H7 (cell line): ENCODE measurements around the gene SNX15. TPM values are rescaled to one million over a fixed set of nuclear protein-coding genes. Genes with fewer than 3 reads are reported as not detected.

Source experiments
- DNase-seq: peaks from one replicate; pipeline ENCODE4 v3.0.0; 2012
- H3K27me3 ChIP-seq: 2 replicates; pipeline ENCODE4 v1.6.0; 2011; ENCODE audit warnings: mild to moderate bottlenecking, low read length; ENCODE audit not compliant: control insufficient read depth, insufficient read depth
- H3K36me3 ChIP-seq: replicated peaks from 2 replicates; pipeline ENCODE4 v1.5.1; 2011; ENCODE audit warnings: low read length; ENCODE audit not compliant: control insufficient read depth, insufficient read depth
- H3K4me3 ChIP-seq: 2 replicates; pipeline ENCODE4 v1.5.1; 2011; ENCODE audit warnings: low read depth, mild to moderate bottlenecking, control low read depth, low read length, moderate library complexity; ENCODE audit not compliant: insufficient read depth
- total RNA-seq: library from RNA; depleted of rRNA; stranded (reverse); fragments of >200 nt; shearing (Covaris generic); gene quantifications from 2 replicates; pipeline ENCODE4 v1.2.3, GENCODE V29; 2014

The SNX15 gene
- total RNA-seq, 1 experiment from 2014 or later: 11.8 TPM

DNA sequence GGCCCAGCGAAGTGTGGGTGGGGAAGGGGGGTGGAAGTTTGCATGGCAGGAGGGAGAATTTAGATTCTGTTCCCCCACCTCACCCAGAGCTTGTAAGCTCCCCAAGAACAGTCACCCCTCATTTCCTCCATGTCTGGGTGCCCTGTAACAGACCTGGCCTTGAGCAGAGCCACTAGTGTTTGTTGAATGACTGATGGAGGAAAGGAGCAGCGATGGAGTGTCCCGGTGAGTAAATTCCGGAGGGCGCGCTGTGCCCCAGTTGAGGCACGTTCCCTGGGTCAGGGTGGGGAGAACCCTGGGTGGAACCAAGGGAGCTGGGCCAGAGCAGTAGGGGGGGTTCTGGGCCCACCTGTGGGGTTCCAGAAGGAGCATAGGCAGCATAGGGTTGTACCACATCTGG lies 30.3 kb downstream of the SNX15 start:
- H3K27me3 ChIP-seq: no peaks in the 10 kb centered on the region
- no peaks in the 10 kb centered on the region for H3K36me3 ChIP-seq

DNA sequence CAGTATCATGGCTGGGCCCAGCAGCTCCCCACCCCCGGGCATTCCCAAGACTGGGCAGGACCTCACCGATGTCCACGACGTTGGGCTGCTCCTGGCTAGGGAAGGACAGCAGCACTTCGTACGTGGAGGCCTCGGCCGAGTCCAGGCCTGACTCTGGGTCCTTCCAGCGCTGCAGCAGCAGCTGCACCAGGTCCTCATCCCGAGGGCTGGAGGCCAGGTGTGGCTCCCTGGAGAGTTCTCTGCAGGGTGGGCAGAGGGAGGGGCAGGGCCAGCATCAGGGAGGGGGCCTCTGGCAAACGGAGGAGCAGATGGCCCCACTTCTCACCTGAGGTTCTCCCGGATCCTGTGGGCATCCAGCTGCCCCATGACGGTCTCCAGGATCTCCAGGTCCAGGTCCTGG lies 30.8 kb downstream of the SNX15 start:
- no peak for DNase-seq
- H3K27me3 ChIP-seq: no peaks in the 10 kb centered on the region
- H3K4me3 ChIP-seq: no peak overlapping the region
- no peaks in the 10 kb centered on the region for H3K36me3 ChIP-seq

More for the DNA sequence above, 30.3 kb downstream of the SNX15 start:
- H3K4me3 ChIP-seq: no peak overlapping the region
- DNase-seq: no peak

DNA sequence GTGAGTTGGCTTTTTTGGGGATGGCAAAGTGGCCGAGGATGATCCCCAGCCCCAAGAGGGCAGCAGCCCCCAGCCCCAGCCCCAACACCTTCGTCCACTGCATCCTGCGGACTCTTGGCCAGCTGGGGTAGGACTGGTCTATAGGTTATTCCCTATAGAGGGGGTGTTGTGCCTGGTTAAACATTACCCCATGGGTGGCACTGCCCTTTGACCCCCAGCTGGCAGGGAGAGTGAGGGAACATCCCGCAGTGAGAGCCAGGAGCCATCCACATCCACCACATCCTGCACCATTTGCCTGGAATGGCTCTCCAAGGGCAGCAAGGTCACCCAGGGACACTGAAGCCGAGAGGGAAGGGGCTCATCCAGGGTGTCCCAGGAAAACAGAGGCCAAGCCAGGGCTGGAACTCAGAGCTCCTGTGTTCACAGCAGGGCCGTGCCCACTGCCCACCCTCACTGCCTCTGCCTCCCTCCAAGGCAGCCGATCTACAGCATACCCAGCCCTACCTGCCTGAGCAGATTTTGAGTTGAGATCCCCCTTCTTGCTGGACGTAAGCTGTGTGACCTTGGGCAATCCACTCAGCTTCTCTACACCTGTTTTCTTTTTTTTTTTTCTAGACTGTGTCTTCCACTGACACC lies 31.3 kb downstream of the SNX15 start, which contains the start of gene NAALADL1:
Gene NAALADL1 (minus strand): TSS at position 135 of the 636 bp plus-strand sequence. CDS start 32 bp downstream, at position 103.
- no peaks in the 10 kb centered on the region for H3K36me3 ChIP-seq
- H3K4me3 ChIP-seq: no peak within 1 kb of the TSS
- DNase-seq: no peak
- no peaks in the 10 kb centered on the region for H3K27me3 ChIP-seq

DNA sequence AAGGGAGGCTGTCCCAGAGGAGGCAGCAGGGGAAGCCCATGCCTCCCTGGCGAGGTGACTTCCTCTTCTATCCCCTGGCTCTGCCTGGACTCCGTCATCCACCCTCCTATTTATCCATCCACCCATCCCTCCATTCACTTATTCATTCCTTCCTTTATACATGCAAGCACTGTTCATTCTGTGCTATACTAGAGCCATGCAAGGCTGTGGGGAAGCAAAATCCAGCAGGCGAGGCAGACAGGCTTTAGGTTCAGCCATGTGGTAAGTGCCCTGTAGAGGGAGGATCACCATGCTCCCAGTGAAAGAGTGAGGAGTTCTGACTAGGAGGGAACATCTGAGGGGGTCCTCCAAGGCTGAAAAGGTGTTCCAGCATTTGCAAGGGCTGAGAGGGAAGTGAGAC lies 32.3 kb downstream of the SNX15 start:
- Histone ChIP-seq H3K27me3 (no peaks in the 10 kb centered on the region), H3K4me3 (no peak overlapping the region), H3K36me3 (no peaks in the 10 kb centered on the region)
- DNase-seq: no peak

DNA sequence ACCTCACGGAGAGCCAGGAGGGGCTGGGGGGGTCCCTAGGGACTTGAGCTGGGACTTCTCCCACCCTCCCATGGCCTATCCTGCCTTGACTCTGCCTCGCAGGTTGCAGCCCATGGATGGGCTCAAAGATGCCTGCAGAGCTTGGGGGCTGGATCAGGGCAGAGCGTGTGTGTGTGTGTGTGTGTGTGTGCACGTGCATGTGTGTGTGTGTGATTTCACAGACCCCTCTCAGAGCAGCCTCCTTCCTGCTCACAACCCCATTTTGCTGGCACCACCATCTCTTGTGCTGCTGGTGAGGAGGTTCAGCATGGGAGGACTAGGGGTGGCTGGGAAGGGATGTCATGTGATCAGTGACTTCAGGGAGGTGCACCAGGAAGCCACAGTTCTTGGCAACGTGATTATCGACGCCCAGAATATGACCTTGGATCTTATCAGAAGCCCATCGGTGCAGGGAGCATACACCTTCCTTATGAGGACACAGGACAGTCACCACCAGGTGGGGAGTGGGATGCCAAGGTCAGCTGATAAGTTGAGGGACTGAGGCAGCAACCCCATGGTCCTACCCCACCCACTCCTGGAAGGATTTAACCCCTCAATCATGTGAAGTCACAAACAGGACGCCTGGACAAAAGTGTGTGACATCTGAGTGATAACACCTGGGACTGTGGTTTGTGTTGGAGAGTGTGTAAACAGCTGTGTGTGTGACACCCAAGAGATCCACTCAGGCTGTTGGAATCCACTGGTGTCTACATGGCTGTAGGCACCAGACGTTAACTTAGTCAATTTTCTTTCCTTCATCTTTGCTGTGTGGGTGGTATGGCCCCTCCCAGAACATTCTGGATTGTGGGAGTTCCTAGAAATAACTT lies 33.0 kb downstream of the SNX15 start:
- no peaks in the 10 kb centered on the region for H3K27me3 ChIP-seq
- DNase-seq: no peak
- no peaks in the 10 kb centered on the region for H3K36me3 ChIP-seq
- H3K4me3 ChIP-seq: no peak overlapping the region

DNA sequence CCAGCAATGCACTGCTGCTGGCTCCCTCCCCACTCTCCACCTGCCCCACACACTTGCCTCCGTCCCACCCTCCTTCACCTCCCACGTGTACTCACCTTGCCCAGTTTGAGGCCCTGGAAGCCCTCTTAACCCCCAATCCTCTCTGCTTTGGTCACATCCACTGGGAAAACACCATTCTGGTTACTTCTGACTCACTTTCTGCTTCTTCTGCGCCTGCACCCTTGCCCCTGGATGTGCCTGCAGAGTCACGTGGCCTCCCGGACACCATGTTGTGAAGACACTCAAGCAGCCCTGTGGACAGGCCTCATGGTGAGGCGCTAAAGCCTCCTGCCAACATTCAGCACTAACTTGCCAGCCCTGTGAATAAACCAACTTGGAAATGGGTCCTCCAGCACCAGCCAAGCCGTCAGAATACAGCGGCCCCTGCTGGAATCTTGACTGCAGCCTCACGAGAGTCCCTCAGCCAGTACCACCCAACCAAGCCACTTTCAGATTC lies 33.7 kb downstream of the SNX15 start:
- DNase-seq: peak; percentile 87
- no peak overlapping the region for H3K4me3 ChIP-seq
- no peaks in the 10 kb centered on the region for H3K36me3 ChIP-seq
- H3K27me3 ChIP-seq: no peaks in the 10 kb centered on the region

DNA sequence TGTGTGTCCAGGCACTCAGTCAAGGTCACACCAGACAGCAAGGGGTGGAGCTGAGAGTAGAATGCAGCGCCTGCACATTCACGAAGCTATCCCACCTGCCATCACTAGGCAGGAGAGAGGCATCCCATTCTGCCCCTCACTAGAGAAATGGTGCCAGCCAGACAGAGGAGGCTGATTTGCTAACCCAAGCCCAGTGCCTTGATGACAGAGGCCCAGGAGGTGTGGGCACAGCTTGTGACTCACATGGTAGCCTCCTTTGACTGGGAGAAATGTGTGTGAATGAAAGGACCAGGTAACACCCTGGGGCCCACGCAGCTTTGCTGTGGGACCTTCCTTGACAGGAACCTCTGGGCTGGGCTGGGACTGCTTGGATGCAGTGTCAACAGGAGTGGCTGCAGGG lies 36.3 kb downstream of the SNX15 start:
- no peaks in the 10 kb centered on the region for H3K36me3 ChIP-seq
- DNase-seq: no peak
- no peak overlapping the region for H3K4me3 ChIP-seq

DNA sequence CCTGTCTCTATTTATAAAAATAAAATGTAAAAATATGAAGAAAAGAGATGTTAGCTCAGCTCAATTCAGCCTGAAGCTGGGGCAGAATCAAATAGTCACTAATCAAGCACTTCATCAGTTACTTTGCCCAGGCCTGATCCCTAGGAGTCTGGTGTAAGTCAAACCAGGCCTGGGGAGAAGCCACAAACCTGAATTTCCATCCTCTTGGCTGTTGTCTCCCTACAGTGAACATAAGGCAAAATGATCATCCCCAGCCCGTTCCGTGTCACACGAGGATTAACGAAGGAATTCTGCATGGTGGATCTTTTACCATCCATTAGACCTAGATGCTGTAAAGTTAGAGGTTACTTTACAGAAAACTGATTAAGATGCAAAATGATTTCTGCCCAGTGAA lies 37.6 kb downstream of the SNX15 start:
- no peaks in the 10 kb centered on the region for H3K27me3 ChIP-seq
- no peak for DNase-seq
- H3K4me3 ChIP-seq: no peak overlapping the region
- no peaks in the 10 kb centered on the region for H3K36me3 ChIP-seq

More for the DNA sequence above, 36.3 kb downstream of the SNX15 start:
- H3K27me3 ChIP-seq: no peaks in the 10 kb centered on the region

DNA sequence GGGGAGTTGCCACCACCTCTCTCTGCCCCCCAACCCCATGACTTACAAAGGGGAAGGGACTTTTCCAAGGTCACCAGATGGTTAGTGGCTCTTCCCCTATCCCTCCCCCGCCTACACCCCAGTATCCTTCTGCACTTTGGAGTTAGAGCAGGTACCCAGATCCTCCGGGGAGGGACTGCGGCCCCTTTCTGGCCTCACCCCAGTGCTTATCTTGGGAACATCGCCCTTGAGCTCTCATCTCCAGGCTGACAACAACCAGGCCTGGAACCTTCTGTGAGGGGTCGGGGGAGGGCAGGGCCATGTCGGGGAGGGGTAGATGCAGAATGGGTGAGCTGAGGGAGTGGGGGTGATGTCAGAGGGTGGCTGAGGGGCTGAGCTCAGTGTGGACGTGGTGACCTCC lies 38.6 kb downstream of the SNX15 start:
- Histone ChIP-seq H3K36me3 (no peaks in the 10 kb centered on the region), H3K27me3 (no peaks in the 10 kb centered on the region), H3K4me3 (no peak overlapping the region)
- no peak for DNase-seq

DNA sequence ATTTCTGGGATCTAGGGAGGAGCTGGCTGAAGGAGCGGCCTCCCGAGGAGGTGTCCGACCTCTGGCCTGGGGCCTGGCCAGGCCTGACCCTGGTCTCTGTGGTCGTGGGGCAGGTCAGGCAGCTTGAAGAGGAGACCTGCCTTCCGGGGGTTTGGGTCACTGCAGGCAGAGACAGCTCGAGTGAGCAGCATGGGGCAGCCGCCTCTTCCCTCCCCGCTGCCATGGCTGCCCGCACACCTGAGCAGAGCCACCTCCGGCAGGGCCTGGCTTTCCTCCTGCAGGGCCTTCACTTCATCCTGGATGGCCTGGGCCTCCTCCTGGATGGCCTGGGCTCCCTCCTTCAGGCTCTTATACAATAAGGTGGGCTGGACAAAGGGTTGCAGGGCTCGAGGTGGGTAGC lies 39.1 kb downstream of the SNX15 start:
- Histone ChIP-seq H3K36me3 (no peaks in the 10 kb centered on the region), H3K4me3 (no peak overlapping the region), H3K27me3 (no peaks in the 10 kb centered on the region)
- peak; percentile 74 for DNase-seq

DNA sequence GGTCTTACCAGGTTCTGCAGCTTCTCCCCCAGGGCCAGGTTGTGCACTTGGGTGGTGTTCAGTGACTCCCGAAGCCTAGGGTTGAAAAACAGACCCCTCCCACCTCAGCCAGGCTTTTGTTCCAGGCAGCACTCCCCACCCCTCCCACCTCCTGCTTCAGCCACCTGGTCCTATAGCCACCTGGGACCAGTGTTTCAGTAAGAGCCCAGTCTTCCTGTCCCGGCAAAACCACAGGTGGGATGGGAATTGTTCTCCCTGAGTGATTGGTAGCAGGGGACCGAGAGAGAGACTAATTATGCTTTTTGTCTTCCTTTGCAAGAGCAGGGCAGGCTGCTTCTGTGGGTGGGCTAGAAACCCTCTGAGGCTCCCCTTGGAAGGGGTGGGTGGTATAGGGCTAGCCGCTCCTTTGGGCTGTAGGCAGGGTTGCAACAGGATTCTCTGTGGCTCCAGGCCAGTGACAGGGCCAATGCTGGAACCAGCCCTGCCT lies 39.6 kb downstream of the SNX15 start:
- Histone ChIP-seq H3K36me3 (no peaks in the 10 kb centered on the region), H3K4me3 (no peak overlapping the region), H3K27me3 (no peaks in the 10 kb centered on the region)
- DNase-seq: peak; percentile 92

DNA sequence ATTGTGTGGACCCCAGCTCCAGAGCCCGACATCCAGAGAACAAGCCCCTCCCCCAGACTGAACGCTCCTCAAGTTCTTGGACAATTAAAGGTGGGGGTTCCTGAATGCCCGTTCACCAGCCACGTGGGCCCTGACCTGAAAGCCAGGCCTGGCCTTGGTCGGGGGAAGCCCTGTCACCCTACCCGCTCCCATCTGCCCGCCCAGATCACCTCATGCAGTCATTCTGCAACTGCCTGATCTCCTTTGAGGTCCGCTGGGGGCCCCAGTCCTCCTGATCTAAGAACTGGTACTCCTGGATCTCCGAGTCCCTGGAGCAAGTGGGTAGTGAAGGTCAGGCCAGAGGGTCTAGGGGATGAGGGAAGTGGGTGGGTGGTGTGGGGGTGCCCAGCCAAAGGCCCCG lies 40.2 kb downstream of the SNX15 start:
- peak; percentile 60 for DNase-seq
- Histone ChIP-seq H3K27me3 (no peaks in the 10 kb centered on the region), H3K4me3 (no peak overlapping the region), H3K36me3 (no peaks in the 10 kb centered on the region)

DNA sequence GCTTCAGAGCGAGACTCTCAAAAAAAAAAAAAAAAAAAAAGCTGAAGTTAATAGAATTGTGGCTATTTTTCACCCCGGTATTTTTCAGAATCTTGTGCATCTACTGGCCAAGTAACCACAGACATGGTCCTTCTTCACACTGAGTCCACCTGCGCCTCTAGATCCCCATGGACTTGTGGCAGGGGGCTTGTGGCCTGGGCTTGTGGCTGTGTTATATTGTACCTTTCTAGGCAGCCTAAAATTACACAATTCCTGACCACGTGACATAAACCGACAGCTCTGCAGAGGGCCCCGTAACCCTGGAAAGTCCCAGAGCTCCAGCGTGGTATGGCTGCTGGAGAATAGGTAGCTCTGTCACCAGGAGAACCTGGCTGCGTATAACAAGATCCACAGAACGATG lies 42.0 kb downstream of the SNX15 start:
- DNase-seq: no peak
- no peaks in the 10 kb centered on the region for H3K36me3 ChIP-seq
- no peak overlapping the region for H3K4me3 ChIP-seq
- no peaks in the 10 kb centered on the region for H3K27me3 ChIP-seq

DNA sequence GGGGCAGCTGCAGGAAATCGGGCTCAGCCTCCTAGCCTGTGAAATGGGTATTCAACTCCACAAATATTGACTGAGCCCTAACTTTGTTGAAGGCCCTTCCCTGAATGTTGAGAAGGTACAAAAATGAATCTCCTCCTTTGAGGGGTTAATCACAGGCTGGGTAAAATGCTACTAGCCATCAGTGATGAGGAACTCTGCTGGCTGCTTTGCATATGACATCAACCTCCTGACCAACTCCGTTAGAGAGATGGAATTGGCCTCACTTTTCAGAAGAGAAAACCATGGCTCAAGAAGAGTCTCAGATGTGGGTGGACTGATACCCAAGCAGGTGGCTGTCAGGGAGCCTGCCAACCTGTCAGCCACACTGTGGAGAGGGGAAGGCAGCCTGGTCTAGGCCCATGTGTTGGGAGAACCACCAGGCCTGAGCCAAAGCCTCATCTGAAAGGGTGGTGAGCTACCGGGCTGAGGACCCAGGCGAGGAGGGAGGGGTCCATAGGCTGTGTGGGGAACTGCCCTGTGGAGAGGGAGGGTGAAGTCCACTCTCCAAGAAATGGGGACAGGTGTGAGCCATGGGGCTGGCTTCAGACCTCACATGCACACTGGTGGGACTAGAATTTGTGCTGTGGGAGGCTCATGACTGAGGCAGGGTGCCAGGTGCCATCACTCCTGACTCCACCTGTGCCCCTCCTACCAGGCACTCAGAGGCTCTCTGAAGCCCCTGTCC lies 44.8 kb downstream of the SNX15 start:
- DNase-seq: peak; percentile 29
- Histone ChIP-seq H3K36me3 (peaks cover 5% of the 10 kb centered on the region; the same call in 1 of the 2 replicates), H3K27me3 (no peaks in the 10 kb centered on the region)

More for the DNA sequence above, 44.8 kb downstream of the SNX15 start:
- no peak overlapping the region for H3K4me3 ChIP-seq
